HG02884 (cell line): ENCODE measurements around the gene TOMM20.

Experiments
- ATAC-seq: cut with Tn5 transposase; IDR thresholded peaks from one replicate; pipeline ENCODE4 v1.9.1; 2021; ENCODE audit warnings: mild to moderate bottlenecking, moderate library complexity; ENCODE audit not compliant: unreplicated experiment

The TOMM20 gene

GRCh38 chr1:235069577-235070563 lies 58.8 kb downstream of the TOMM20 start:
- ATAC-seq, result no peak

GRCh38 chr1:235069176-235069575 lies 59.5 kb downstream of the TOMM20 start:
- ATAC-seq, result no peak

- ATAC-seq, result no peak
Observed at GRCh38 chr1:235068158-235069121, 60.2 kb downstream of the TOMM20 start.

GRCh38 chr1:235067396-235068157 lies 61.1 kb downstream of the TOMM20 start:
- ATAC-seq, result no peak

GRCh38 chr1:235063068-235063765 lies 65.4 kb downstream of the TOMM20 start:
- ATAC-seq, result no peak

- no peak for ATAC-seq
Observed at GRCh38 chr1:235060607-235061470, 67.8 kb downstream of the TOMM20 start.
